CD4-positive, alpha-beta T cell (primary cell): ENCODE data around the gene MYO9A. TPM values are rescaled to one million over a fixed set of nuclear protein-coding genes. Genes with fewer than 3 reads are reported as not detected.

Source experiments
- ATAC-seq: fragments of 200-7000 bp; cut with Tn5 transposase; one replicate; pipeline ENCODE4 v1.10.0; 2022; ENCODE audit warnings: mild to moderate bottlenecking; ENCODE audit not compliant: poor library complexity
- CTCF ChIA-PET: fragments of 350-600 bp; sonication (Branson Sonifier 250); formaldehyde crosslinking; loops from one replicate; lab custom pipeline; 2021; ENCODE audit warnings: antibody characterized with exemption, inconsistent platforms; lab: Charles Lee
- POLR2A ChIA-PET: fragments of 350-600 bp; sonication (Branson Sonifier 250); formaldehyde crosslinking; loops from one replicate; lab custom pipeline; 2021; ENCODE audit warnings: antibody characterized with exemption, inconsistent platforms; lab: Charles Lee
- DNase-seq, 14 experiments: peaks; one replicate each; pipeline ENCODE4 v3.0.0-alpha.2; 2013 to 2020; ENCODE audit warnings: mixed read lengths in 2 of 14
- H3K27ac ChIP-seq, 2 donors: one replicate each; pipeline versions ENCODE4 v1.5.1 to v1.7.0; 2013; ENCODE audit warnings: low read length in 2 of 2, low read depth in 1 of 2, mild to moderate bottlenecking in 1 of 2
- H3K27me3 ChIP-seq, 2 experiments: 1 replicate in 1 of 2; 2 replicates in 1 of 2; pipeline versions ENCODE4 v1.6.1 to v1.7.0; 2013; ENCODE audit warnings: low read length in 2 of 2, control low read depth in 1 of 2, mild to moderate bottlenecking in 1 of 2, moderate library complexity in 1 of 2; ENCODE audit not compliant: insufficient read depth in 2 of 2, control insufficient read depth in 1 of 2
- H3K36me3 ChIP-seq: one replicate; pipeline ENCODE4 v1.6.1; 2013; ENCODE audit warnings: low read length, control low read depth; ENCODE audit not compliant: insufficient read depth
- H3K4me1 ChIP-seq: one replicate; pipeline ENCODE4 v1.6.1; 2013; ENCODE audit warnings: low read length, control low read depth; ENCODE audit not compliant: insufficient read depth
- H3K4me3 ChIP-seq: one replicate; pipeline ENCODE4 v1.5.1; 2013; ENCODE audit warnings: mild to moderate bottlenecking, low read length, moderate library complexity
- H3K9me3 ChIP-seq, 2 experiments: 1 replicate in 1 of 2; 2 replicates in 1 of 2; pipeline versions ENCODE4 v1.6.1 to v1.7.0; 2013; ENCODE audit warnings: low read length in 2 of 2, mild to moderate bottlenecking in 2 of 2, control low read depth in 1 of 2, moderate library complexity in 1 of 2; ENCODE audit not compliant: control insufficient read depth in 1 of 2, insufficient read depth in 1 of 2
- H3K27ac Mint-ChIP-seq: one replicate; pipeline ENCODE4 v1.8.0; 2020; ENCODE audit warnings: mixed read lengths
- H3K27me3 Mint-ChIP-seq: one replicate; pipeline ENCODE4 v1.8.0; 2021; ENCODE audit warnings: mixed read lengths
- H3K36me3 Mint-ChIP-seq: one replicate; pipeline ENCODE4 v1.8.0; 2021; ENCODE audit warnings: low read depth, mixed read lengths
- H3K4me1 Mint-ChIP-seq: one replicate; pipeline ENCODE4 v1.8.0; 2021; ENCODE audit warnings: low read depth, mixed read lengths
- H3K4me3 Mint-ChIP-seq: one replicate; pipeline ENCODE4 v1.8.0; 2020; ENCODE audit warnings: mild to moderate bottlenecking, mixed read lengths
- H3K9me3 Mint-ChIP-seq: one replicate; pipeline ENCODE4 v1.8.0; 2020; ENCODE audit warnings: mixed read lengths
- CTCF ChIP-seq: fragments of 200-600 bp; IDR thresholded peaks from one replicate; pipeline ENCODE4 v1.8.0; 2022; ENCODE audit warnings: antibody characterized with exemption, mild to moderate bottlenecking
- intact Hi-C, 2 experiments: fragments of 100-400 bp; cut with DNase I in 1 of 2; cut with micrococcal nuclease in 1 of 2; formaldehyde crosslinking; loops; one replicate each; pipeline versions ENCODE4 v1.15.1 to v1.9.0; 2023 to 2025; cut with DNase I, micrococcal nuclease
- total RNA-seq, 174 experiments: library from RNA in 2 of 174; stranded (reverse) in 2 of 174; gene quantifications; one replicate each; pipeline ENCODE4 v1.2.3 and lab custom pipeline; 2021 to 2026

The MYO9A gene
- total RNA-seq, 2 experiments from 2014 or later, result 23.4 to 29.1 TPM

- H3K4me1 ChIP-seq, result no peaks in the 10 kb centered on the region
- no peak overlapping the region for H3K4me3 Mint-ChIP-seq
- H3K27me3 Mint-ChIP-seq, result no peaks in the 10 kb centered on the region
- H3K27ac Mint-ChIP-seq, result no peak overlapping the region
- ChIA-PET CTCF (no interaction called here), POLR2A (no interaction called here)
- no peaks in the 10 kb centered on the region for H3K9me3 Mint-ChIP-seq
- intact Hi-C loops, result no loop called here
- H3K4me1 Mint-ChIP-seq, result no peaks in the 10 kb centered on the region
- DNase-seq, result no peak
- no peak overlapping the region for H3K27ac ChIP-seq
- no peak overlapping the region for H3K4me3 ChIP-seq
- H3K9me3 ChIP-seq, result no peaks in the 10 kb centered on the region
- peaks cover 18% of the 10 kb centered on the region for H3K36me3 ChIP-seq
- TF ChIP-seq CTCF, result no peak
- H3K27me3 ChIP-seq, result no peaks in the 10 kb centered on the region
- no peak for ATAC-seq
- peaks cover 95% of the 10 kb centered on the region for H3K36me3 Mint-ChIP-seq
Measured at GRCh38 chr15:71889947-71890346, 228.0 kb downstream of the MYO9A start.

GRCh38 chr15:71889385-71889784, 228.6 kb downstream of the MYO9A start:
- Mint-ChIP-seq H3K4me3 (no peak overlapping the region), H3K27me3 (no peaks in the 10 kb centered on the region), H3K9me3 (no peaks in the 10 kb centered on the region), H3K27ac (no peak overlapping the region), H3K36me3 (peaks cover 91% of the 10 kb centered on the region), H3K4me1 (no peaks in the 10 kb centered on the region)
- Histone ChIP-seq H3K9me3 (no peaks in the 10 kb centered on the region), H3K27ac (no peak overlapping the region), H3K27me3 (no peaks in the 10 kb centered on the region), H3K4me1 (no peaks in the 10 kb centered on the region), H3K4me3 (no peak overlapping the region), H3K36me3 (peaks cover 18% of the 10 kb centered on the region)
- no peak for TF ChIP-seq CTCF
- no peak for ATAC-seq
- POLR2A ChIA-PET, result no interaction called here
- intact Hi-C loops, result no loop called here
- CTCF ChIA-PET, result no interaction called here
- no peak for DNase-seq

GRCh38 chr15:71888797-71889196, 229.2 kb downstream of the MYO9A start:
- no peaks in the 10 kb centered on the region for H3K4me1 ChIP-seq
- no peak overlapping the region for H3K4me3 Mint-ChIP-seq
- no peaks in the 10 kb centered on the region for H3K9me3 Mint-ChIP-seq
- ChIA-PET POLR2A (no interaction called here), CTCF (no interaction called here)
- no peak for TF ChIP-seq CTCF
- no peaks in the 10 kb centered on the region for H3K4me1 Mint-ChIP-seq
- ATAC-seq, result no peak
- H3K36me3 ChIP-seq, result peaks cover 18% of the 10 kb centered on the region
- H3K4me3 ChIP-seq, result no peak overlapping the region
- H3K27me3 Mint-ChIP-seq, result no peaks in the 10 kb centered on the region
- H3K27me3 ChIP-seq, result no peaks in the 10 kb centered on the region
- H3K27ac Mint-ChIP-seq, result no peak overlapping the region
- peaks cover 92% of the 10 kb centered on the region for H3K36me3 Mint-ChIP-seq
- H3K27ac ChIP-seq, result no peak overlapping the region
- DNase-seq, result no peak
- no peaks in the 10 kb centered on the region for H3K9me3 ChIP-seq
- intact Hi-C loops, result no loop called here
